Tibial artery (tissue), 4 donors: Measurements from ENCODE around the gene MRPL20.
"Not testable (repeated sequence)": the region's sequence is repeated elsewhere in the genome, so short reads cannot be mapped to it uniquely, and the experiment has no call there.

ENCODE experiments used
- DNase-seq, 2 donors: peaks; one replicate each; pipeline ENCODE4 v3.0.0-alpha.2; 2019
- H3K27ac ChIP-seq, 2 donors: fragments of 200-600 bp; sonication (generic) in 1 of 2; 1 replicate in 1 of 2; 2 replicates in 1 of 2; pipeline ENCODE4 v1.5.1; 2018 to 2019; ENCODE audit warnings: mild to moderate bottlenecking in 1 of 2
- H3K27me3 ChIP-seq, 2 donors: fragments of 200-600 bp; sonication (generic) in 1 of 2; one replicate each; pipeline versions ENCODE4 v1.5.1 to v1.6.0; 2016 to 2019
- H3K36me3 ChIP-seq, 3 donors: fragments of 200-600 bp; sonication (generic) in 2 of 3; one replicate each; pipeline ENCODE4 v1.5.1; 2016 to 2019; ENCODE audit warnings: mild to moderate bottlenecking in 2 of 3
- H3K4me1 ChIP-seq, 4 donors: fragments of 200-600 bp; sonication (generic) in 2 of 4; 1 replicate in 3 of 4; 2 replicates in 1 of 4; pipeline ENCODE4 v1.5.1; 2016 to 2019
- H3K4me3 ChIP-seq, 2 donors: fragments of 200-600 bp; sonication (generic) in 1 of 2; 1 replicate in 1 of 2; 2 replicates in 1 of 2; pipeline ENCODE4 v1.5.1; 2018 to 2019; ENCODE audit warnings: mild to moderate bottlenecking in 2 of 2
- H3K9me3 ChIP-seq, 3 donors: fragments of 200-600 bp; sonication (generic) in 1 of 3; one replicate each; pipeline ENCODE4 v1.5.1; 2016 to 2019
- CTCF ChIP-seq, 2 experiments: fragments of 200-600 bp in 1 of 2; fragments of 450-650 bp in 1 of 2; IDR thresholded peaks; one replicate each; pipeline ENCODE4 v1.5.1; 2017 to 2019; ENCODE audit warnings: antibody characterized with exemption in 2 of 2, mild to moderate bottlenecking in 1 of 2, moderate library complexity in 1 of 2
- intact Hi-C: fragments of 100-400 bp; cut with DNase I; formaldehyde crosslinking; loops from one replicate; pipeline ENCODE4 v1.15.0; 2023; ENCODE audit warnings: low total_unique reads

The MRPL20 gene

GRCh38 chr1:1451696-1452364 is 44.7 kb upstream of the MRPL20 start:
- no peaks in the 10 kb centered on the region for H3K36me3 ChIP-seq
- H3K4me3 ChIP-seq = no peak overlapping the region
- H3K9me3 ChIP-seq = no peaks in the 10 kb centered on the region
- H3K27ac ChIP-seq = no peak overlapping the region
- no peak for DNase-seq
- H3K27me3 ChIP-seq = peaks cover 0 to 2% of the 10 kb centered on the region in 2 donors
- no peak for TF ChIP-seq CTCF (IDR thresholded peaks at IDR 0.05)
- intact Hi-C loops = no loop called here
- no peaks in the 10 kb centered on the region for H3K4me1 ChIP-seq

DNA sequence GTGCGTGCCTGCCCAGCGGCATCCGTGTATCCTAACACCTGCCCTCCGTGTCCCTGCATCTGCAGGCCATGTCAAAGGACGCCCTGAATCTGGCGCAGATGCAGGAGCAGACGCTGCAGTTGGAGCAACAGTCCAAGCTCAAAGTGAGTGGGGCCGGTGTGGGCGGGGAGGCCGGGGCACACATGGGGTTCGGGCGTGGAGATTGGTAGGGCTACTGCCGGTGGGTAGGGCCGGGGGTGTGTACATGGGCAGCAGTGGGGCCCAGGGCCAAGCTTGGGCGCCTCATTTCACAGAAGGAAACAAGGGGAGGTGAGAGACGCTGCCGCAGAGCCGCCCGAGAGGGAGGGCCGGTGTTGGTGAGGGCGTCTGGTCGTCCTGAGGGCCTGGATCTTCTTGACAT is 43.5 kb upstream of the MRPL20 start:
- intact Hi-C loops, H3K4me1 ChIP-seq, H3K27me3 ChIP-seq, H3K4me3 ChIP-seq, H3K9me3 ChIP-seq, H3K27ac ChIP-seq, H3K36me3 ChIP-seq, DNase-seq: not testable (repeated sequence)

DNA sequence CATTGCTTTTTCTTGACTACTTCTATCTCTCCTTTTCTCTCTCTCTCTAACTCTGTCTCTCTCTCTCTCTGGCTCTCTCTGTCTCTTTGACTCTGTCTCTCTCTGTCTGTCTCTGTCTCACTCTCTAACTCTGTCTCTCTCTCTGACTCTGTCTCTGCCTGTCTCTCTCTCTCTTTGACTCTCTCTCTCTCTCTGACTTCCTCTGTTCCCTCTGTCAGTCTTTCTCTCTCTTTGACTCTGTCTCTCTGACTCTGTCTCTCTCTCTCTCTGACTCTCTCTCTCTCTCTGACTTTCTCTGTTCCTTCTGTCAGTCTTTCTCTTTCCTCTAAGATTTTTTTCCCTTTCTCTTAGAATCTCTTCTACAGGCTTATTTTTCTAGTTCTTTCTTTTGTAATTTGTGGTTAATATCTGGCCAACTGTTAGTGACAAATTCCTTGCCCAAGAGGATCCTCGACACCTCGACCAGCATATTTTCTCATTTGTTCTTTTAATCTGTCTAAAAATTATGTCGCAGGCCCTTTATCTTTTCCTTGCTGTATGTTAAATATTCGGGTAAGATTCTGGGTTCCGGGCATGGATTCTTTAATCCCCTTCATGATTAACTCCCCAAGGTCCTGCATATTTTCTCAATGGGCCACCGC is 42.1 kb upstream of the MRPL20 start, which contains the start of gene ATAD3C:
Gene ATAD3C (plus strand): TSS at position 591 of the 641 bp plus-strand sequence. CDS start 995 bp downstream, outside the sequence.
- no peaks in the 10 kb centered on the region for H3K4me1 ChIP-seq
- no peak within 1 kb of the TSS for H3K27ac ChIP-seq
- no peaks in the 10 kb centered on the region for H3K9me3 ChIP-seq
- no peak for DNase-seq
- H3K36me3 ChIP-seq = no peaks in the 10 kb centered on the region
- H3K4me3 ChIP-seq = no peak within 1 kb of the TSS
- peaks cover 0 to 2% of the 10 kb centered on the region in 2 donors for H3K27me3 ChIP-seq
- intact Hi-C loops = no loop called here
- TF ChIP-seq CTCF (IDR thresholded peaks at IDR 0.05) = no peak

DNA sequence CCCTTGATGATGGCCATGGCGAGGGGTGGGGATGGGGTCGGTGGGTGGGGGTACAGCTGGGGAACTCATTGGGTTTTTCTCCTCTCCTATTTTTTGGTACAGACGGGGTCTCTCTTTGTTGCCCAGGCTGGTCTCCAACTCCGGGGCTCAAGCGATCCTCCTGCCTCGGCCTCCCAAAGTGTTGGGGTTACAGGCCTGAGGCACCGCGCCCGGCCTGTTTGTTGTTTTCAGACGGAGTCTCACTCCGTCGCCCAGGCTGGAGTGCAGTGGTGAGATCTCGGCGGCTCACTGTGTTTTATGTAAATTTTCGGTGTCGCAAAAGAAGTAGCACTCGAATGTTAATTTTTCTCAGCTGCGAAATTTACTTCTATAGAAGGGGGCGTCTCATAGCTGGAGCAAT is 39.5 kb upstream of the MRPL20 start:
- intact Hi-C loops, H3K27me3 ChIP-seq, H3K4me1 ChIP-seq, H3K4me3 ChIP-seq, H3K27ac ChIP-seq, H3K9me3 ChIP-seq, H3K36me3 ChIP-seq, DNase-seq: not testable (repeated sequence)

- no peak for TF ChIP-seq CTCF (IDR thresholded peaks at IDR 0.05)
- Histone ChIP-seq H3K36me3 (peaks cover 0 to 14% (median 0%) of the 10 kb centered on the region in 3 donors), H3K27me3 (peaks cover 0 to 21% of the 10 kb centered on the region in 2 donors), H3K4me1 (peaks cover 0 to 31% (median 3%) of the 10 kb centered on the region in 4 donors), H3K9me3 (no peaks in the 10 kb centered on the region), H3K27ac (no peak overlapping the region), H3K4me3 (no peak overlapping the region)
- intact Hi-C loops = loop anchor here (5.0 kb wide), 1 partner anchor 40 kb away; no protein-coding TSS in a partner anchor
- DNase-seq = peak in 1 of 2 donors; percentile 59
Observed at GRCh38 chr1:1442069-1442770, 35.1 kb upstream of the MRPL20 start.

DNA sequence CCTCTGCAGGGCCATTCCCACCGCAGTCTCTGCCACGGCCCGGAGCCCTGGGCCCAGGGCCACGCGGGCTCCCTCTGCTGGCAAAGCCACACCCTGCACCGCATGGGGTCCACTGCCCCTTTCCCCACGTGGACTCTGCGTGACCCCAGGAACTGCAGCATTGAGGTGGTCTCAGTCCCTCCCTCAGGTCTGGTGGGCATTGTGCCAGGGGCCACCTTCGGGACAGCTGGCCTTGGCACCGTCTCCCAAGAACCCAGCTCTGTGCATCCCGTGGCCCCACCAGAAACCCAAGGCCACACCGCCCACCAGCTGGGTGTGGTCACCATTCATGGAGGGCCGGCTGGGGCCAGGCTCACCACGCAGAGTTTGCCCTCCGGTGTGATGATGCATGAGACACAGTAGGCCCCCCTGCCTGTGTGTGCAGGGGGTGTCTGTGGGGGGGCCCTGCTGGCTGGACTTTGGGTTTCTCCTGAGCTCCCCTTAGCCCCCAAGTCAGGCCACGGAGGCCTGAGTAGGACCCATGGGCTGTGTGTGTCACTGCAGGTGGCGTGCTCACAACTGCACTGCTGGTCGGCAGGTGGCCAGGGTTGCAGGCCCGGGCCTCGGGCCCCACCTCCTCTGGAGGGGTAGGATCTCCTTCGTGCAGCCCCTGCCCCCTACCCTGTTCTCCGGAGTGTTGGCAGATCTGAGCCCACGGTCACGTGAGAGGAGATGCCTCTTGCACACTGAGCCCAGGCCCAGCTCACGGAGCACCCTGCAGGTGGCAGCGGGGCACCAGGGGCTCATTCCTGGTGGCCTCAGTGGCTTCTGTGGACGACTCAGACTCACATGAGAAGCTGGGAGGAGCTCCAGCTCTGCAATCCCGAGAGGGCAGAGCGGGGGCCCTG is 34.2 kb upstream of the MRPL20 start:
- peak in 1 of 2 donors; percentile 69 for DNase-seq
- no peak overlapping the region for H3K27ac ChIP-seq
- no peaks in the 10 kb centered on the region for H3K9me3 ChIP-seq
- H3K27me3 ChIP-seq = peaks cover 0 to 30% of the 10 kb centered on the region in 2 donors
- H3K4me1 ChIP-seq = peaks cover 0 to 41% (median 8%) of the 10 kb centered on the region in 4 donors
- no peak overlapping the region for H3K4me3 ChIP-seq
- intact Hi-C loops = loop anchor here (5.0 kb wide), 1 partner anchor 39 kb away; no protein-coding TSS in a partner anchor
- peak; percentile 66 to 79 for TF ChIP-seq CTCF (IDR thresholded peaks at IDR 0.05)
- H3K36me3 ChIP-seq = peaks cover 0 to 14% (median 0%) of the 10 kb centered on the region in 3 donors
